Testis (tissue), 2 donors: ENCODE results near the gene PNLIP.

Source experiments
- CTCF ChIP-seq, 3 experiments: fragments of 450-650 bp in 2 of 3; fragments of 200-600 bp in 1 of 3; sonication (generic) in 1 of 3; IDR thresholded peaks; one replicate each; pipeline ENCODE4 v1.5.1; 2016 to 2019; ENCODE audit warnings: antibody characterized with exemption in 3 of 3, mild to moderate bottlenecking in 2 of 3, moderate library complexity in 1 of 3
- POLR2A ChIP-seq: fragments of 450-650 bp; IDR thresholded peaks from one replicate; pipeline ENCODE4 v1.6.1; 2017; ENCODE audit warnings: antibody characterized with exemption, mild to moderate bottlenecking, moderate library complexity

- TF ChIP-seq CTCF (IDR thresholded peaks at IDR 0.05) (no peak), POLR2A (no peak)
Measured at GRCh38 chr10:116598329-116598728, 52.6 kb downstream of the PNLIP start.
